Measurements from ENCODE around the gene DUSP23.

The DUSP23 gene

GRCh38 chr1:159779403-159779851 is 1.3 kb upstream of the DUSP23 start:
- in situ Hi-C loops (cut with HindIII; ENCODE audit: low pct_ligation_motif_present, low pct_unique_long_range_greater_than_20kb, low sequenced_read_pairs), result loop anchor here (25.0 kb wide), 1 partner anchor 108 kb away; no protein-coding TSS in a partner anchor
- no peak for DNase-seq

DNA sequence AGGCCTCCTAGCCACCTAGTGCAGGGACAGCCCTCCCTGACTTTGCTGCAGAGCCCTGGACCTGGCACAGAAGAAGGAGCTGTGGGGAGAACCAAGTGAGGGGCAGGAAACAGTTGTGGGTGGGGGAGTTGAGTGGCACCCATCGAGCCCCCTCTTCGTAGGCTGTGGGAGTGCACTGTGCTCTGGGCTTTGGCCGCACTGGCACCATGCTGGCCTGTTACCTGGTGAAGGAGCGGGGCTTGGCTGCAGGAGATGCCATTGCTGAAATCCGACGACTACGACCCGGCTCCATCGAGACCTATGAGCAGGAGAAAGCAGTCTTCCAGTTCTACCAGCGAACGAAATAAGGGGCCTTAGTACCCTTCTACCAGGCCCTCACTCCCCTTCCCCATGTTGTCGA is 1.2 kb downstream of the DUSP23 start:
- DNase-seq, result no peak
- in situ Hi-C loops (cut with HindIII; ENCODE audit: low pct_ligation_motif_present, low pct_unique_long_range_greater_than_20kb, low sequenced_read_pairs), result loop anchor here (25.0 kb wide), 1 partner anchor 105 kb away; no protein-coding TSS in a partner anchor

DNA sequence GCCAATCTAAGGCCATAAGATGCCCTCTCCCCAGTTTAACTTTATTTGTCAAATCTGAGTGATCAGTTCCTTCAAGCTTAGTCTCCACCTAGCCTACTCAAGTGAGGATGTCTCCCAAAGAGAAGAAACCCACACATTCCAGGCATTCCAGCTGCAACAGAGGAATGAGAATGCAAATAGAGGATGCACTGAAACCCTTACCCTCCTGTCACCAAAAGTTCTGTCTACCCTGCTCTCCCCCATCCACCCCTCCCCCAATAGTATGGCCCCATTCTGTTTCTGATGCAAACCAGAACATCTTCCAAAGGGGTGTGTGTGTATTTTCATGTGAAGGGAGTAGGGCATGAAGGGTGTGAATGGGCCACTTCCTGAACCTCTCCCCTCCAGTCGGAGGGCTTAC is 3.0 kb downstream of the DUSP23 start:
- in situ Hi-C loops (cut with HindIII; ENCODE audit: low pct_ligation_motif_present, low pct_unique_long_range_greater_than_20kb, low sequenced_read_pairs), result loop anchor here (25.0 kb wide), 1 partner anchor 104 kb away; no protein-coding TSS in a partner anchor
- DNase-seq, result peak; percentile 25

DNA sequence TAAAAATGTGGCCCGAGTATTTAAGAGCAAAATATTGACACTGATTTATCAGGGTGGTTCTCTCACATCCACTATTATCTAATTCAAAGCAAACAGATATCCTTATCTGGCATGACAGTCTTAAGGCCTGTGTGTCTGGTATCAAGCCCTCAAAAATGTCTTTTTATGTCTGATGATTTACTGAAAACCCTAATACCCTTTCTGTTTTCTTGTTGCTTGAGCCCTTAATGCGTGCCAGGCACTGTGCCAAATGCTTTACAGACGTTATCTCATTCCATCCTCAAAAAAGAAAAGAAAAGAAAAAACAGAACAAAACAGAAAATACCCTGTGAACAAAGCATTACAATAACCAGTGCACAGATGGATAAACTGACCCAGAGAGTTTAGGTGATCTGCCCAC is 5.7 kb downstream of the DUSP23 start:
- in situ Hi-C loops (cut with HindIII; ENCODE audit: low pct_ligation_motif_present, low pct_unique_long_range_greater_than_20kb, low sequenced_read_pairs), result loop anchor here (25.0 kb wide), 1 partner anchor 101 kb away; no protein-coding TSS in a partner anchor
- DNase-seq, result no peak

DNA sequence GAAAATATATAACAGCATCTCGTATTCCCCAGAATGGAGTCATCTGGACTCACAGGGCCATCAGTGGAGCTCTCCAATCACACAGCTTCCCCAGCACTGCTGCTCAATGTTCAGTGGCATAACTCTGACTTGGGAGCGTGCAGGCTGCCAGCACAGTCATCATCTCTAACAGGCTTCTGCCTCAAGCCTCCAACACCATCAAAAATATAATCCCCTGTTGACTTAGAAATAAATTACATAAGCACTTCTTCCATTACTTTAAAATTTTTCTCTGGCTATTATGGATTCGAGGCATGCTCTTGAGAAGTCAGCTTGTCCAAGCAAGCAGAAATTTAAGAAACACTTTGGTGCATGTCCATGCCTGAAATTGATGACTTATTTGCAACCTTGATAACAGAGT is 6.2 kb downstream of the DUSP23 start:
- in situ Hi-C loops (cut with HindIII; ENCODE audit: low pct_ligation_motif_present, low pct_unique_long_range_greater_than_20kb, low sequenced_read_pairs), result loop anchor here (25.0 kb wide), 1 partner anchor 100 kb away; no protein-coding TSS in a partner anchor
- no peak for DNase-seq

GRCh38 chr1:159790237-159790917 is 9.6 kb downstream of the DUSP23 start:
- DNase-seq, result peak; percentile 57
- in situ Hi-C loops (cut with HindIII; ENCODE audit: low pct_ligation_motif_present, low pct_unique_long_range_greater_than_20kb, low sequenced_read_pairs), result loop anchor here (25.0 kb wide), 1 partner anchor 97 kb away; no protein-coding TSS in a partner anchor

GRCh38 chr1:159791031-159791430 is 10.3 kb downstream of the DUSP23 start:
- DNase-seq, result no peak
- in situ Hi-C loops (cut with HindIII; ENCODE audit: low pct_ligation_motif_present, low pct_unique_long_range_greater_than_20kb, low sequenced_read_pairs), result loop anchor here (25.0 kb wide), 1 partner anchor 96 kb away; no protein-coding TSS in a partner anchor

DNA sequence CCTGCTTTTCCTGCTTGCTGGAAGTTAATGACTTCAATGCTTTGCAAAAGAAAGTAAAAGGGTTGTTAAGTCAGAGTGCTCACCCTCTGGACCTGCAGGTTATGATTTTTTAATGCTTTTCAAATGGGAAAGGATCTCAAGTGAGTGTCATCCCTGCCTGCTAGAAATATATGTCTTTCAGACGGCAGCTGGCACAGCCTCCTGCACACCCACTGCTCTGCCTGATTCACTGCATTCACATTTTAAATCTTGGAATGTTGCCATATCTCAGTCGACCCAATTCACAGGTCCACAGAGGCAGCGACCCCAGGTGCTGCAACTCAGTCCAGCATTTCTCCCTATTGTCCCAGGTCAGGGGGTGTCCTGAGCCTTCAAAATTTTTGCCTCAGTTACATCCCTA is 10.7 kb downstream of the DUSP23 start:
- in situ Hi-C loops (cut with HindIII; ENCODE audit: low pct_ligation_motif_present, low pct_unique_long_range_greater_than_20kb, low sequenced_read_pairs), result loop anchor here (25.0 kb wide), 1 partner anchor 96 kb away; no protein-coding TSS in a partner anchor
- DNase-seq, result no peak

GRCh38 chr1:159795534-159795933 is 14.8 kb downstream of the DUSP23 start:
- no peak for DNase-seq
- in situ Hi-C loops (cut with HindIII; ENCODE audit: low pct_ligation_motif_present, low pct_unique_long_range_greater_than_20kb, low sequenced_read_pairs), result loop anchor here (25.0 kb wide), 1 partner anchor 92 kb away; no protein-coding TSS in a partner anchor

GRCh38 chr1:159798893-159799292 is 18.1 kb downstream of the DUSP23 start:
- in situ Hi-C loops (cut with HindIII; ENCODE audit: low pct_ligation_motif_present, low pct_unique_long_range_greater_than_20kb, low sequenced_read_pairs), result loop anchor here (25.0 kb wide), 1 partner anchor 88 kb away; no protein-coding TSS in a partner anchor
- DNase-seq, result peak; percentile 91

GRCh38 chr1:159799446-159799985 is 18.8 kb downstream of the DUSP23 start:
- in situ Hi-C loops (cut with HindIII; ENCODE audit: low pct_ligation_motif_present, low pct_unique_long_range_greater_than_20kb, low sequenced_read_pairs), result loop anchor here (25.0 kb wide), 1 partner anchor 88 kb away; no protein-coding TSS in a partner anchor

GRCh38 chr1:159800177-159800930 is 19.6 kb downstream of the DUSP23 start:
- no peak for DNase-seq
- in situ Hi-C loops (cut with HindIII; ENCODE audit: low pct_ligation_motif_present, low pct_unique_long_range_greater_than_20kb, low sequenced_read_pairs), result no loop called here

More at GRCh38 chr1:159799446-159799985, 18.8 kb downstream of the DUSP23 start:
- no peak for DNase-seq

DNA sequence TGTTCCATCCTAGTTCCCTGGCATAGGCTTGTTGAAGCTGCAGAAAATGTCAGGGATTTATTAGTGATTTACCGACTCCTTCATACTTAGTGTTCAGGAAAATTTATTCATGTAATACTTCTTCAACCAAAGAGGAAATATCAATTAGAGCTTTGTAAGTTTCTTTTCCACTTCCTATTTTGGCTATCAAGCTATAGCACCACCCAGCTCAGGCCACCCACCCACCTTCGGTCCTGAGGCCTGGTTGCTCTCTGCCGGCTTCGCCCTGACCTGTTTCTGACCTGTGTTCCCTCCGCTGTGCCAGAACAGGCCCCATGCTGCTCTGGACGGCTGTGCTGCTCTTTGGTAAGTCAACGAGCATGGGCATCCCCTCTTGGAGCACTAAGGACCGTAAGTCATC is 21.3 kb downstream of the DUSP23 start, which contains the start of gene FCRL6:
Gene FCRL6, plus strand, starts transcription at position 250 of the 400 bp plus-strand sequence. Its CDS starts 65 bp downstream, at position 315.
- no peak for DNase-seq
- in situ Hi-C loops (cut with HindIII; ENCODE audit: low pct_ligation_motif_present, low pct_unique_long_range_greater_than_20kb, low sequenced_read_pairs), result no loop called here

DNA sequence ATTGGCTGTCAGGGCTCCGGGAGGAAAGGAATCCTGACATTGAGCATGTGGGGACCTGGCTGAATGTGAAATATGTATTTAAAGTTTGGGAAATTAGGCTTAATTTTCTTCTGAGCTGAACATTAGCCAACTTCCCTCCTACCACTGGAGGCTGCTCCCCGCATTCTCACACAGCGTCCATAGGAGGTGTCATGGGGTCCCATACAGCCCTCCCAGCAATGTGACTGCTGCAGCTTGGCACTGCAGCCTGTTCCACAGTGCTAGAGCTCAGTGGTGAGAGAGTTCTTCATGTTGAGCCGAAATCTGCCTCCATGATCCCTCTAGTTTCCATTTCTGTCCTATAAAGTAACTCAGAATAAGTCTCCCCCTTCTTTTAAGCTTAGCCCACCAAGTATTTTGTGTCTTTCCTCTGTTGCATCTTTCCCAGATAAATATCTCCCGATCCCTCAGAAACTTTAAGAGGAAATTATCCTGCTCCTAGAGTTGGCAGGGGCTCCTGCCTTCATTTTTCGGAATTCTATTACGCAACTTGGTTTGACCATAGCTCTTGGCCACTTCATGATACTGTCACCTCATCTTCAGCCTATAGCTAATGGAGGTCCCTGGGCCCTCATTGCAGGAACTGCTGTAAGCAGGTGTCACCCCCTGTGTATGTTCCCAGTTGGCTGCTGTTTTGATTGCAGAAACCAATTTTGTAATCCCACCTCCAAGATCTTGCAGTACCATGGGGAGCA is 23.4 kb downstream of the DUSP23 start:
- in situ Hi-C loops (cut with HindIII; ENCODE audit: low pct_ligation_motif_present, low pct_unique_long_range_greater_than_20kb, low sequenced_read_pairs), result no loop called here
- no peak for DNase-seq

DNA sequence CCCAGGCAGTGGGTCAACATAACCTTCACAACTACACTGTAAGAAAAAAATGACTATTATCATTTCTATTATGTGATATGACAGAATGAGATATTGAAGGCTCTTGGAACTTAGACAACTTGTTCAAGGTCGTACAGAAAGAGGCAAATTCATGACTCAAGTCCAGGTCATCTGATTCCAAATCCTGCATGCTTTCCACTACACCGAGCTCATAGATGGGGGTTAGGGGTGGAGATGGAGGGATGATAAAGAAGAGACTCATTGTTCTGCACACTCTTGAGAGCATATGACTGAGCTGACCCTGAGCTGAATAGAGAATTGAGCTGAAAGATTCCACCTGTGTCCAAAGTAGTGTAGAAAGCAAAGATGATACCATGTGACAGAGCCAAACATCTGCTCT is 24.2 kb downstream of the DUSP23 start:
- DNase-seq, result no peak
- in situ Hi-C loops (cut with HindIII; ENCODE audit: low pct_ligation_motif_present, low pct_unique_long_range_greater_than_20kb, low sequenced_read_pairs), result no loop called here

DNA sequence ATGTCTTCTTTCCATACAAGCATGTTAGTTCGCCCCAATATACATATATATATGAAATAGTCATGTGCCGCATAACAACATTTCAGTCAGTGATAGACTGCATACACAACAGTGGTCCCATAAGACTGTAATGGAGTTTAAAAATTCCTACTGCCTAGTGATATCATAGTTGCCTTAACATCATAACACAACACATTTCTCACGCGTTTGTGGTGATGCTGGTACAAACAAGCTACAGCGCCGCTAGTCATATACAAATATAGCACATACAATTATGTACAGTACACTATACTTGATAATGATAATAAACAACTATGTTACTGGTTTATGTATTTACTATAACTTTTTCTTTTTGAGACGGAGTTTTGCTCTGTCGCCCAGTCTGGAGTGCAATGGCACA is 35.2 kb downstream of the DUSP23 start:
- in situ Hi-C loops (cut with HindIII; ENCODE audit: low pct_ligation_motif_present, low pct_unique_long_range_greater_than_20kb, low sequenced_read_pairs), result no loop called here
- DNase-seq, result no peak

- no peak for DNase-seq
- in situ Hi-C loops (cut with HindIII; ENCODE audit: low pct_ligation_motif_present, low pct_unique_long_range_greater_than_20kb, low sequenced_read_pairs), result no loop called here
Measured at GRCh38 chr1:159817276-159818041, 36.7 kb downstream of the DUSP23 start.

Data from ACHN (cell line).